Mucosa of descending colon (tissue), 3 donors: ENCODE measurements around the gene FGF1. TPM values are rescaled to one million over a fixed set of nuclear protein-coding genes. Genes with fewer than 3 reads are reported as not detected.
A peak's percentile ranks its signal among the peaks of the same experiment; 100 is the strongest.

ENCODE experiments used
- ATAC-seq: fragments of 200-7000 bp; cut with Tn5 transposase; one replicate; pipeline ENCODE4 v1.9.1; 2020; ENCODE audit warnings: mild to moderate bottlenecking, moderate library complexity
- DNase-seq, 3 donors: peaks; one replicate each; pipeline ENCODE4 v3.0.0-alpha.2; 2020
- H3K36me3 ChIP-seq: fragments of 200-600 bp; one replicate; pipeline ENCODE4 v1.8.0; 2021; ENCODE audit warnings: low read depth, mild to moderate bottlenecking
- H3K4me1 ChIP-seq: fragments of 200-600 bp; one replicate; pipeline ENCODE4 v1.8.0; 2021; ENCODE audit warnings: low read depth, mild to moderate bottlenecking
- H3K4me3 ChIP-seq: fragments of 200-600 bp; one replicate; pipeline ENCODE4 v1.8.0; 2021; ENCODE audit warnings: mild to moderate bottlenecking
- H3K9me3 ChIP-seq: fragments of 200-600 bp; one replicate; pipeline ENCODE4 v1.8.0; 2021; ENCODE audit warnings: mild to moderate bottlenecking
- intact Hi-C, 2 donors: fragments of 100-400 bp; cut with DNase I in 1 of 2; cut with micrococcal nuclease in 1 of 2; formaldehyde crosslinking; loops; one replicate each; pipeline versions ENCODE4 v1.11.0 to v1.11.1; 2022; cut with DNase I, micrococcal nuclease
- total RNA-seq, 3 donors: library from RNA; stranded (reverse); fragmentation: NEBNext Ultra II Directional in 2 of 3; extraction: Animal tissue kit (Norgen Biotek cat#: 25700) in 2 of 3; gene quantifications; one replicate each; pipeline versions ENCODE4 v1.2.1 to v1.2.4, GENCODE V29; 2021 to 2023
- TF ChIP-seq, protein P1 (sequence below): fragments of 200-600 bp; IDR thresholded peaks from one replicate; pipeline ENCODE4 v1.8.0; 2022; ENCODE audit warnings: antibody characterized with exemption, mild to moderate bottlenecking
- donor health status: DM: no; HTN: no; CAD: no; lungs with moderate emphysema.
- donor health status: DM: no; HTN: no; CAD: no.
- donor health status: DM: no; HTN: yes; CAD: no.

Gene FGF1
- total RNA-seq, 3 donors from 2014 or later: 0.31 to 3.5 (median 0.35) TPM

DNA sequence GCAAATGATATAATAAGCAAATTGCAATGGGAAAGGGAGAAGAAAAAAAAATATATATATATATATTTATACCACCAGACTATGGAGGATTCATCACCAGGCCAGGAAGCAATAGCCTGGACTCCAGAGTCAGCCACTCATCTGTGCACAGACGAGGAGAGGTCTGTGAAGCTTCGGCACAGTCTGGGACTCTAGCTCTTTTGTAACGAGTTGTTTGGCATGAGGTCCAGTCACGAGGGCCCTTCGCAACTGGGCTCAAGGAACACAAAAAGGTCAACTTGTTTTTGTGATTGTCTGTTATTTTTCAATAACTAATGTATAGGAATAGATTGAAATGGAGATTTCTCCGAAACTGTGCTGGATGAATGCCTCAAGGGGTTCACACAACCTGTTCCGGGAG, 14.7 kb upstream of the FGF1 start:
- Histone ChIP-seq H3K4me3 (no peak overlapping the region), H3K36me3 (no peaks in the 10 kb centered on the region), H3K4me1 (no peaks in the 10 kb centered on the region), H3K9me3 (no peaks in the 10 kb centered on the region)
- no peak for DNase-seq
- TF ChIP-seq, protein P1, sequence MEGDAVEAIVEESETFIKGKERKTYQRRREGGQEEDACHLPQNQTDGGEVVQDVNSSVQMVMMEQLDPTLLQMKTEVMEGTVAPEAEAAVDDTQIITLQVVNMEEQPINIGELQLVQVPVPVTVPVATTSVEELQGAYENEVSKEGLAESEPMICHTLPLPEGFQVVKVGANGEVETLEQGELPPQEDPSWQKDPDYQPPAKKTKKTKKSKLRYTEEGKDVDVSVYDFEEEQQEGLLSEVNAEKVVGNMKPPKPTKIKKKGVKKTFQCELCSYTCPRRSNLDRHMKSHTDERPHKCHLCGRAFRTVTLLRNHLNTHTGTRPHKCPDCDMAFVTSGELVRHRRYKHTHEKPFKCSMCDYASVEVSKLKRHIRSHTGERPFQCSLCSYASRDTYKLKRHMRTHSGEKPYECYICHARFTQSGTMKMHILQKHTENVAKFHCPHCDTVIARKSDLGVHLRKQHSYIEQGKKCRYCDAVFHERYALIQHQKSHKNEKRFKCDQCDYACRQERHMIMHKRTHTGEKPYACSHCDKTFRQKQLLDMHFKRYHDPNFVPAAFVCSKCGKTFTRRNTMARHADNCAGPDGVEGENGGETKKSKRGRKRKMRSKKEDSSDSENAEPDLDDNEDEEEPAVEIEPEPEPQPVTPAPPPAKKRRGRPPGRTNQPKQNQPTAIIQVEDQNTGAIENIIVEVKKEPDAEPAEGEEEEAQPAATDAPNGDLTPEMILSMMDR: no peak
- no peak for ATAC-seq
- intact Hi-C loops: no loop called here

DNA sequence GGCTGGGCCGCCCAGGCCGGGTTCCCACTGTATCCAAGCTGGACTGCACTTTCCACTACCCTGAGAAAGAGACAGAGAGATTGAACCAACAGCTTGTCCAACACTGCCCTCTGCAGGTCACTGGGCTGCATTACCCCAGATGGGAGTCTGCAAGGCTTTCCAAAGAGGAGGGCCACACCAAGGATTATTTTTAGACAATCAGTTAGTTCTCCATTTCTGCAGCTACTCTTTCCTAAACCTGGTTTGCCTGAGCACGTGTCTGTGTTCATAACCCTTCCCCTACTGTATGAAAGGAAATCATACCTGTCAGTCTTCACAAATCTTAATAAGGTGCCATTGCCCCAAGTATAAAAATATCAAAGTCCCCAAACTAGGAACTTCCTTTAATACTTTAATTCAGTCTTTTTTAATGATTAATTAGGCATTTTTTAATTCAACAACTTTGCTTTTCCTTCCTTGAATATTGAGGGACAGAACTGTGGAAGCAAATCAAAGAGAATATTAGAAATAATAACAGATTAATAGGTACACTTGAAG, 13.4 kb upstream of the FGF1 start:
- DNase-seq (peak; percentile 63 to 87 (median 86)), ATAC-seq (peak; percentile 98)
- Histone ChIP-seq H3K4me1 (no peaks in the 10 kb centered on the region), H3K9me3 (no peaks in the 10 kb centered on the region), H3K4me3 (no peak overlapping the region), H3K36me3 (no peaks in the 10 kb centered on the region)
- intact Hi-C loops: loop anchor here (2.0 to 5.0 kb wide), 3 partner anchors 42 to 88 kb away; no protein-coding TSS in a partner anchor
- TF ChIP-seq, protein P1: peak; percentile 96

DNA sequence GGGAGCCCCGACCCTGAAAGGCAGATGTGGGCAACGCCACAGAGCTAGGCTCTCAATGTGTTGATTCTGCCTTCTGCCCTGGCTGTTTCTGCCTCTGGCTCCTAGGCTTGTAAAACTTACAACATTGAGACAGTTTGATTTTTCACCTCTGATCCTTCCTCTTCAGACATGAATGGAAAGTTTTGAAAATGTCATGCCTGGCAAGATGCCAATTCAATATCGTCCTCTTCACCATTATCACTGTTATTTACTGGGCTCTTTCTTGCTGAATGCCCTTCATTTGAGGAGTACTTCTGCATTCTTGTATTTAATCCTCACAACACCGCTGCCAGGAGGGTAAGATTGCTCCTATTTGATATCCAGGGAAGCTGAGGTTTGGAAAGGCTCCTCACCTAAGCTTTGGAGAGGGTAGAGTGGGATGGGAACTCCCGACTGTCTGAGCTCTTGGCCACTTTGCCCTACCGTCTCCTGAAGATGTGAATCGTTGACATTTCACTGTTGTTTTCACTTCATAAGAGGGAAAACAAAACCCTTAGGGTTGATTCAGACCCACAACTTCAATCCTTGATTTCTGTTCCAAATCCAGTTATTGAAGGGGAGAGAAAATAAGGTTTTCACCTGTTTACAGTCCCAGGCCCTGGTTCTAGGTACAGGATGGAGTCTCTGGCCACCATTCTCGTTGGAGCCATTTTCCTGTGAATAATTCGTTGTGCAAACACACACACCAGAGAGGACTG, 12.7 kb upstream of the FGF1 start:
- DNase-seq (no peak), ATAC-seq (no peak)
- TF ChIP-seq, protein P1: no peak
- no peaks in the 10 kb centered on the region for H3K4me1 ChIP-seq
- H3K36me3 ChIP-seq: no peaks in the 10 kb centered on the region
- H3K4me3 ChIP-seq: no peak overlapping the region
- intact Hi-C loops: loop anchor here (2.0 to 5.0 kb wide), 3 partner anchors 41 to 88 kb away; no protein-coding TSS in a partner anchor
- no peaks in the 10 kb centered on the region for H3K9me3 ChIP-seq

DNA sequence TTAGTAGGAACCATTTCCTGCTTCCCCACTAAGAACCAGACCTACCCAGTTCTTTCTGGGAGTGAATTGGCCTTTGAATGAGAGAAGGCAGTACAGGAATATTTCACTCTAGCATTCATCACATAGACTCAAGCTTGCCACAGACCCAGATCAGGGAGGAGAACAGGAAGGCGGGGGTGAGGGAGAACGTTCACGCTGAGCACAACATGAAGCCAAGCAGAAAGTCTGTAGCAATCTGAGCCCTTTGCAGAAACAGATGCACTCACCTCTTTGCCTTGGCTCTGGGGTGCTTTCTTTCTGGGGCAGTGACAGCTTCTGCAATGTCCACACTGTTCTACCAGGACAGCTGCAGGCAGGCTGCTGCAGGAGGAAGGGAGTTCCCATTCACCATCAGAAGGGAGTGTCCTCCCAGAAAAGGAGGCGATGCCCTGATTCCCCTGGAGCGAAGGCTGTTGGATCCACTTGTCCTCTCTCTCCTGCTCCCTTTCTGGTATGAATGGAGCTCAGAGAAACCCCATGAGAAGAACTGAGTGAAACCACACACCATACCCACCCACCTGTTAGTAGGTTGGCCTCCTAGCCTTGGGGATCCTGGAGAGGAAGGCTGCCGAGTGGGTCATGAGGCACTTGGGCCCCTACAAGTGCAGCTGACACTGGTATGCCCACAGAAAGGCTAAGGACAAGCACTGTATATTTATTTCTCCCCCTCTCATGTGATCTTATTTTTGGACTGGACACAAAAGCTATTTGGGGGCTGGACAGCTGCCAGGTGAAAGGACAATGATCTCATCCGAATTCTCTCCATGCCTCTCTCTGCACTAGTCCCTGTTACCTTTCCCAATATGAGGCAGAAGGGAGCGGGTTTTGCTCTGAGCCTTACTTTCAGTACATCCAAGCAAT, 11.7 kb upstream of the FGF1 start:
- TF ChIP-seq, protein P1: no peak
- DNase-seq: no peak
- peak; percentile 32 for ATAC-seq
- intact Hi-C loops: loop anchor here (2.0 to 5.0 kb wide), 3 partner anchors 40 to 87 kb away; no protein-coding TSS in a partner anchor
- Histone ChIP-seq H3K4me1 (no peaks in the 10 kb centered on the region), H3K36me3 (no peaks in the 10 kb centered on the region), H3K4me3 (no peak overlapping the region), H3K9me3 (no peaks in the 10 kb centered on the region)

DNA sequence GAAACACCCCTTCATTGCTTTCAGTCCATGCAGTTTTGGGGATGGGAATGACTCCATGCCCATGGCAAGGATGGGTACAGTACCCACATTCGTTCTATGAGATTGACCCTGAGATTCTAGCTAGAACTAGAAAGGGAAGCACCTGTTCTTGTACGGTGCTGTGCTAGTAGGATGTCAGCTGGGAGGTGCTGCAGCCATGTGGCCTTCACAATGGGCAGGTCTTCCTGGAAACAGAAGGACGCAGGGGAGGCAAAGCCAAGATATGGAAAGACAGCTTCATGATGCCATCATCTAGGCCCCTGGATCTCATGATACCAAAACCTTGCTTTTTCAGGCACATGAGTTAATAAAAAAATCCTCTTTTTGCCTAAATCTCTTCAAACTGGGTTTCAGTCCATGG, 10.5 kb upstream of the FGF1 start:
- Histone ChIP-seq H3K36me3 (no peaks in the 10 kb centered on the region), H3K4me3 (no peak overlapping the region), H3K4me1 (no peaks in the 10 kb centered on the region), H3K9me3 (no peaks in the 10 kb centered on the region)
- no peak for DNase-seq
- TF ChIP-seq, protein P1: no peak
- ATAC-seq: no peak
- intact Hi-C loops: loop anchor here in 1 of 2 donors (5.0 kb wide), 1 partner anchor 39 kb away; no protein-coding TSS in a partner anchor
